CD14-positive monocyte (primary cell): Measurements from ENCODE around the gene DLL4. TPM values are rescaled to one million over a fixed set of nuclear protein-coding genes. Genes with fewer than 3 reads are reported as not detected.

Experiments
- DNase-seq, 3 donors: peaks; one replicate each; pipeline ENCODE4 v3.0.0-alpha.2; 2011 to 2022
- H2AFZ ChIP-seq: 2 replicates; pipeline ENCODE4 v1.6.0; 2012; ENCODE audit warnings: mild to moderate bottlenecking, low read depth, low read length, inconsistent platforms; ENCODE audit not compliant: insufficient read depth, poor library complexity, severe bottlenecking
- H3K27ac ChIP-seq, 2 donors: 1 replicate in 1 of 2; 2 replicates in 1 of 2; pipeline ENCODE4 v1.5.1; 2012 to 2013; ENCODE audit warnings: low read length in 2 of 2, control low read depth in 1 of 2, inconsistent platforms in 1 of 2, low read depth in 1 of 2, mild to moderate bottlenecking in 1 of 2
- H3K27me3 ChIP-seq, 2 donors: one replicate each; pipeline versions ENCODE4 v1.6.0 to v1.6.1; 2011 to 2013; ENCODE audit warnings: low read length in 2 of 2; ENCODE audit not compliant: control insufficient read depth in 2 of 2, insufficient read depth in 2 of 2
- H3K36me3 ChIP-seq, 2 donors: replicated peaks in 1 of 2; 1 replicate in 1 of 2; 2 replicates in 1 of 2; pipeline versions ENCODE4 v1.5.1 to v1.6.1; 2012 to 2013; ENCODE audit warnings: low read length in 2 of 2, control low read depth in 1 of 2, inconsistent platforms in 1 of 2, mild to moderate bottlenecking in 1 of 2; ENCODE audit not compliant: insufficient read depth in 2 of 2, control insufficient read depth in 1 of 2
- H3K4me1 ChIP-seq, 2 donors: 1 replicate in 1 of 2; 2 replicates in 1 of 2; pipeline versions ENCODE4 v1.5.1 to v1.6.1; 2012 to 2013; ENCODE audit warnings: low read length in 2 of 2, control low read depth in 1 of 2, inconsistent platforms in 1 of 2, mild to moderate bottlenecking in 1 of 2, moderate library complexity in 1 of 2; ENCODE audit not compliant: insufficient read depth in 2 of 2, control insufficient read depth in 1 of 2
- H3K4me2 ChIP-seq: replicated peaks from 2 replicates; pipeline ENCODE3; 2012; ENCODE audit warnings: low read length, moderate library complexity, mild to moderate bottlenecking; ENCODE audit not compliant: poor library complexity, severe bottlenecking; ENCODE audit errors: extremely low read depth
- H3K4me3 ChIP-seq, 3 experiments: fragments of 200-600 bp in 1 of 3; sonication (generic) in 1 of 3; replicated peaks in 1 of 3; 1 replicate in 2 of 3; 2 replicates in 1 of 3; pipeline ENCODE4 v1.5.1; 2011 to 2013; ENCODE audit warnings: low read length in 3 of 3, mild to moderate bottlenecking in 3 of 3, control low read depth in 2 of 3, low read depth in 2 of 3, inconsistent platforms in 1 of 3, moderate library complexity in 1 of 3
- H3K79me2 ChIP-seq: 2 replicates; pipeline ENCODE4 v1.6.0; 2012; ENCODE audit warnings: mild to moderate bottlenecking, control low read depth, inconsistent platforms, low read length, moderate library complexity; ENCODE audit not compliant: insufficient read depth
- H3K9ac ChIP-seq: 2 replicates; pipeline ENCODE4 v1.6.0; 2017; ENCODE audit warnings: low read length, mild to moderate bottlenecking; ENCODE audit not compliant: insufficient read depth, poor library complexity, severe bottlenecking
- H3K9me3 ChIP-seq, 2 donors: replicated peaks in 1 of 2; 1 replicate in 1 of 2; 2 replicates in 1 of 2; pipeline versions ENCODE4 v1.5.1 to v1.6.1; 2012 to 2013; ENCODE audit warnings: low read length in 2 of 2, control low read depth in 1 of 2; ENCODE audit not compliant: control insufficient read depth in 1 of 2, insufficient read depth in 1 of 2
- H4K20me1 ChIP-seq: 2 replicates; pipeline ENCODE4 v1.6.0; 2012; ENCODE audit warnings: mild to moderate bottlenecking, low read length, control low read depth, moderate library complexity; ENCODE audit not compliant: insufficient read depth
- H3K27ac Mint-ChIP-seq, 7 donors: one replicate each; pipeline ENCODE4 v1.8.0; 2020; ENCODE audit warnings: mild to moderate bottlenecking in 7 of 7, mixed read lengths in 7 of 7, moderate library complexity in 6 of 7, inconsistent platforms in 2 of 7
- H3K27me3 Mint-ChIP-seq, 3 donors: one replicate each; pipeline ENCODE4 v1.8.0; 2021 to 2022; ENCODE audit warnings: low read depth in 3 of 3, mild to moderate bottlenecking in 3 of 3, mixed read lengths in 3 of 3, moderate library complexity in 3 of 3, inconsistent platforms in 1 of 3
- H3K36me3 Mint-ChIP-seq, 2 donors: one replicate each; pipeline ENCODE4 v1.8.0; 2020; ENCODE audit warnings: mixed read lengths in 2 of 2, inconsistent platforms in 1 of 2, mild to moderate bottlenecking in 1 of 2
- H3K4me1 Mint-ChIP-seq: one replicate; pipeline ENCODE4 v1.8.0; 2020; ENCODE audit warnings: mild to moderate bottlenecking, mixed read lengths
- H3K4me3 Mint-ChIP-seq, 2 donors: one replicate each; pipeline ENCODE4 v1.8.0; 2020; ENCODE audit warnings: mild to moderate bottlenecking in 2 of 2, mixed read lengths in 2 of 2, moderate library complexity in 1 of 2
- H3K9me3 Mint-ChIP-seq, 7 donors: one replicate each; pipeline ENCODE4 v1.8.0; 2020 to 2022; ENCODE audit warnings: mixed read lengths in 7 of 7, mild to moderate bottlenecking in 6 of 7, moderate library complexity in 6 of 7, inconsistent platforms in 2 of 7
- WGBS: methylation state at CpG from one replicate; pipeline ENCODE4 v1.1.5; 2013; ENCODE audit warnings: missing lambda C conversion rate; ENCODE audit not compliant: insufficient coverage; 5-methylcytosine and 5-hydroxymethylcytosine counted together
- intact Hi-C, 2 donors: fragments of 100-400 bp; cut with micrococcal nuclease; formaldehyde crosslinking; loops; one replicate each; pipeline versions ENCODE4 v1.15.0 to v1.15.1; 2023
- polyA plus RNA-seq, 3 donors: library from polyadenylated mRNA; depleted of rRNA in 1 of 3; unstranded in 2 of 3; stranded (reverse) in 1 of 3; fragments of 300-500 nt in 2 of 3; fragments of >200 nt in 1 of 3; fragmentation: Illumina TruSeq in 2 of 3; gene quantifications; 1 replicate in 2 of 3; 2 replicates in 1 of 3; pipeline ENCODE4 v1.2.3, GENCODE V29; 2012 to 2021
- TF ChIP-seq, protein P1 (sequence below): fragments of 200-600 bp; IDR thresholded peaks from one replicate; pipeline ENCODE4 v1.8.0; 2022; ENCODE audit warnings: antibody characterized with exemption, mild to moderate bottlenecking

Gene DLL4
- polyA plus RNA-seq, 3 donors: 0.07 TPM; not detected in 2

DNA sequence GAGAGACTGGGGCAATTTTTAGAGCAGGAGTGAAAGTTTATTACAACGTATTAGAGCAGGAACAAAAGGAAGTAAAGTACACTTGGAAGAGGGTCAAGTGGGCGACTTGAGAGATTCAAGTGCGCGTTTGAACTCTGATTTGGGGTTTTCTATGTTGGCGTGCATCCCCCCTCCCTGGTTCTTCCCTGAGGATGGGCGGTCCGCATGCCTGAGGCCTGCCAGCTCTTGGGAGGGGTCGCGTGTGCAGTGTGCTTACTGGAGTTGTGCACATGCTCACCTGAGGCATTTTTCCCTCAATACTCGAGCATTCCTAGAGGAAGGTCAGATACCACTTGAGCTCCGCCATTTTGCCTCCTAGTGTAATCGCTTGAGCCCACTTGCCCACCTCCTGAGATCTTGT, 13.7 kb downstream of the DLL4 start:
- 80% methylated on average over 8 of the region's 12 CpGs for WGBS
- Histone ChIP-seq H3K27ac (peak overlapping the region in 1 of 2 donors; percentile 75), H3K79me2 (no peaks in the 10 kb centered on the region), H3K4me1 (peaks cover 34 to 40% of the 10 kb centered on the region in 2 donors), H3K36me3 (no peaks in the 10 kb centered on the region), H2AFZ (peak overlapping the region; percentile 94), H3K9ac (peak overlapping the region; percentile 68), H3K9me3 (no peaks in the 10 kb centered on the region), H3K27me3 (no peaks in the 10 kb centered on the region), H4K20me1 (no peaks in the 10 kb centered on the region), H3K4me2 (peak overlapping the region; percentile 82), H3K4me3 (peak overlapping the region in 2 of 3 experiments; percentile 76 to 80)
- Mint-ChIP-seq H3K27ac (peak overlapping the region in 4 of 7 donors; percentile 43 to 61 (median 50)), H3K4me3 (peak overlapping the region; percentile 77 to 88), H3K27me3 (peaks cover 8 to 14% (median 13%) of the 10 kb centered on the region in 3 donors), H3K9me3 (no peaks in the 10 kb centered on the region), H3K36me3 (no peaks in the 10 kb centered on the region), H3K4me1 (peaks cover 35% of the 10 kb centered on the region)
- TF ChIP-seq, protein P1, sequence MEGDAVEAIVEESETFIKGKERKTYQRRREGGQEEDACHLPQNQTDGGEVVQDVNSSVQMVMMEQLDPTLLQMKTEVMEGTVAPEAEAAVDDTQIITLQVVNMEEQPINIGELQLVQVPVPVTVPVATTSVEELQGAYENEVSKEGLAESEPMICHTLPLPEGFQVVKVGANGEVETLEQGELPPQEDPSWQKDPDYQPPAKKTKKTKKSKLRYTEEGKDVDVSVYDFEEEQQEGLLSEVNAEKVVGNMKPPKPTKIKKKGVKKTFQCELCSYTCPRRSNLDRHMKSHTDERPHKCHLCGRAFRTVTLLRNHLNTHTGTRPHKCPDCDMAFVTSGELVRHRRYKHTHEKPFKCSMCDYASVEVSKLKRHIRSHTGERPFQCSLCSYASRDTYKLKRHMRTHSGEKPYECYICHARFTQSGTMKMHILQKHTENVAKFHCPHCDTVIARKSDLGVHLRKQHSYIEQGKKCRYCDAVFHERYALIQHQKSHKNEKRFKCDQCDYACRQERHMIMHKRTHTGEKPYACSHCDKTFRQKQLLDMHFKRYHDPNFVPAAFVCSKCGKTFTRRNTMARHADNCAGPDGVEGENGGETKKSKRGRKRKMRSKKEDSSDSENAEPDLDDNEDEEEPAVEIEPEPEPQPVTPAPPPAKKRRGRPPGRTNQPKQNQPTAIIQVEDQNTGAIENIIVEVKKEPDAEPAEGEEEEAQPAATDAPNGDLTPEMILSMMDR: no peak
- DNase-seq: no peak
- intact Hi-C loops: loop anchor here in 1 of 2 donors (5.0 to 10.0 kb wide), 2 partner anchors 36 to 82 kb away; no protein-coding TSS in a partner anchor

GRCh38 chr15:40943764-40944365, 14.7 kb downstream of the DLL4 start:
- Mint-ChIP-seq H3K9me3 (no peaks in the 10 kb centered on the region), H3K36me3 (no peaks in the 10 kb centered on the region), H3K4me3 (no peak overlapping the region), H3K4me1 (peaks cover 35% of the 10 kb centered on the region), H3K27me3 (peaks cover 7 to 15% (median 13%) of the 10 kb centered on the region in 3 donors), H3K27ac (no peak overlapping the region)
- TF ChIP-seq, protein P1: no peak
- WGBS: 88% methylated on average over 5 of the region's 9 CpGs
- Histone ChIP-seq H3K4me3 (no peak overlapping the region), H3K27me3 (no peaks in the 10 kb centered on the region), H3K9ac (no peak overlapping the region), H3K4me2 (no peak overlapping the region), H3K9me3 (no peaks in the 10 kb centered on the region), H3K36me3 (no peaks in the 10 kb centered on the region), H4K20me1 (no peaks in the 10 kb centered on the region), H3K4me1 (peaks cover 34 to 40% of the 10 kb centered on the region in 2 donors), H3K27ac (no peak overlapping the region), H2AFZ (no peak overlapping the region), H3K79me2 (no peaks in the 10 kb centered on the region)
- no peak for DNase-seq
- intact Hi-C loops: loop anchor here in 1 of 2 donors (5.0 to 10.0 kb wide), 2 partner anchors 37 to 81 kb away; no protein-coding TSS in a partner anchor
